ENCODE data around the gene TALDO1. TPM values are rescaled to one million over a fixed set of nuclear protein-coding genes. Genes with fewer than 3 reads are reported as not detected.

Gene TALDO1
- total RNA-seq, 1 donor from 2014 or later: 101 TPM

- no peak for DNase-seq (ENCODE audit: low spot score)
- Histone ChIP-seq H3K4me2 (no peak overlapping the region), H3K27me3 (no peaks in the 10 kb centered on the region), H3K9me3 (ENCODE audit: low read depth) (no peaks in the 10 kb centered on the region), H4K20me1 (ENCODE audit: low read depth) (peaks cover 44% of the 10 kb centered on the region), H3K9ac (no peak overlapping the region), H3F3A (ENCODE audit: low read depth) (peaks cover 26% of the 10 kb centered on the region), H3K4me3 (no peak overlapping the region), H3K27ac (no peak overlapping the region), H3K36me3 (no peaks in the 10 kb centered on the region), H3K79me2 (ENCODE audit: low read depth) (peaks cover 14% of the 10 kb centered on the region), H3K4me1 (peaks cover 33% of the 10 kb centered on the region), H2AFZ (replicated peaks) (no peak overlapping the region)
- Mint-ChIP-seq H3K4me1 (peaks cover 20% of the 10 kb centered on the region), H3K9me3 (no peaks in the 10 kb centered on the region), H3K4me3 (no peak overlapping the region), H3K27ac (no peak overlapping the region), H3K27me3 (ENCODE audit: insufficient read depth, low read depth) (peaks cover 7% of the 10 kb centered on the region), H3K36me3 (peaks cover 2% of the 10 kb centered on the region)
- TF ChIP-seq EZH2phosphoT487 (IDR thresholded peaks at IDR 0.05) (no peak), CTCF (IDR thresholded peaks at IDR 0.05) (no peak), EZH2 (IDR thresholded peaks at IDR 0.05) (no peak)
These were observed 45.2 kb downstream of the TALDO1 start for GRCh38 chr11:792535-792821.

- no peak for DNase-seq (ENCODE audit: low spot score)
- Histone ChIP-seq H3K36me3 (no peaks in the 10 kb centered on the region), H3K9ac (no peak overlapping the region), H4K20me1 (ENCODE audit: low read depth) (peaks cover 41% of the 10 kb centered on the region), H3K4me2 (no peak overlapping the region), H3F3A (ENCODE audit: low read depth) (peaks cover 26% of the 10 kb centered on the region), H3K27me3 (no peaks in the 10 kb centered on the region), H2AFZ (replicated peaks) (no peak overlapping the region), H3K27ac (no peak overlapping the region), H3K4me1 (peaks cover 33% of the 10 kb centered on the region), H3K9me3 (ENCODE audit: low read depth) (no peaks in the 10 kb centered on the region), H3K79me2 (ENCODE audit: low read depth) (peaks cover 14% of the 10 kb centered on the region), H3K4me3 (no peak overlapping the region)
- Mint-ChIP-seq H3K36me3 (peaks cover 2% of the 10 kb centered on the region), H3K4me3 (no peak overlapping the region), H3K27ac (no peak overlapping the region), H3K9me3 (no peaks in the 10 kb centered on the region), H3K27me3 (ENCODE audit: insufficient read depth, low read depth) (peaks cover 7% of the 10 kb centered on the region), H3K4me1 (peaks cover 20% of the 10 kb centered on the region)
- TF ChIP-seq CTCF (IDR thresholded peaks at IDR 0.05) (no peak), EZH2 (IDR thresholded peaks at IDR 0.05) (no peak), EZH2phosphoT487 (IDR thresholded peaks at IDR 0.05) (no peak)
These were observed 45.6 kb downstream of the TALDO1 start for GRCh38 chr11:792873-793272.

- peaks cover 26% of the 10 kb centered on the region for H3F3A ChIP-seq (ENCODE audit: low read depth)
- H3K4me3 Mint-ChIP-seq: no peak overlapping the region
- peaks cover 2% of the 10 kb centered on the region for H3K36me3 Mint-ChIP-seq
- no peak overlapping the region for H3K4me2 ChIP-seq
- peaks cover 20% of the 10 kb centered on the region for H3K4me1 Mint-ChIP-seq
- no peak overlapping the region for H2AFZ ChIP-seq (replicated peaks)
- TF ChIP-seq EZH2 (IDR thresholded peaks at IDR 0.05) (no peak), CTCF (IDR thresholded peaks at IDR 0.05) (no peak), EZH2phosphoT487 (IDR thresholded peaks at IDR 0.05) (no peak)
- no peak overlapping the region for H3K4me3 ChIP-seq
- peaks cover 33% of the 10 kb centered on the region for H3K4me1 ChIP-seq
- no peak overlapping the region for H3K27ac ChIP-seq
- H3K9me3 ChIP-seq (ENCODE audit: low read depth): no peaks in the 10 kb centered on the region
- peaks cover 7% of the 10 kb centered on the region for H3K27me3 Mint-ChIP-seq (ENCODE audit: insufficient read depth, low read depth)
- DNase-seq (ENCODE audit: low spot score): no peak
- H3K9me3 Mint-ChIP-seq: no peaks in the 10 kb centered on the region
- no peaks in the 10 kb centered on the region for H3K27me3 ChIP-seq
- peaks cover 14% of the 10 kb centered on the region for H3K79me2 ChIP-seq (ENCODE audit: low read depth)
- H3K9ac ChIP-seq: no peak overlapping the region
- no peak overlapping the region for H3K27ac Mint-ChIP-seq
- peaks cover 43% of the 10 kb centered on the region for H4K20me1 ChIP-seq (ENCODE audit: low read depth)
- H3K36me3 ChIP-seq: no peaks in the 10 kb centered on the region
These were observed 46.3 kb downstream of the TALDO1 start for GRCh38 chr11:793556-793955.
